Measurements from ENCODE around the gene OGFR.

OGFR gene

GRCh38 chr20:62804627-62805154 lies at the start of gene OGFR:
Gene OGFR (plus strand): TSS chr20:62804835. CDS start chr20:62804860, 25 bp downstream.
- peak; percentile 78 for DNase-seq

- DNase-seq: no peak
These were observed 49.7 kb upstream of the OGFR start for GRCh38 chr20:62754991-62755356.

GRCh38 chr20:62755817-62756724 lies 48.6 kb upstream of the OGFR start:
- no peak for DNase-seq

- DNase-seq: no peak
These were observed 46.3 kb upstream of the OGFR start for GRCh38 chr20:62758226-62758912.

GRCh38 chr20:62759981-62760431 lies 44.6 kb upstream of the OGFR start:
- DNase-seq: no peak

GRCh38 chr20:62760471-62760855 lies 44.2 kb upstream of the OGFR start:
- no peak for DNase-seq

- DNase-seq: no peak
These were observed 43.5 kb upstream of the OGFR start for GRCh38 chr20:62760856-62761758.

- no peak for DNase-seq
These were observed 42.9 kb upstream of the OGFR start for GRCh38 chr20:62761759-62762131.

- DNase-seq: no peak
These were observed 42.3 kb upstream of the OGFR start for GRCh38 chr20:62762376-62762775.

- DNase-seq: no peak
These were observed 41.8 kb upstream of the OGFR start for GRCh38 chr20:62762801-62763368.

GRCh38 chr20:62763404-62763803 lies 41.2 kb upstream of the OGFR start:
- DNase-seq: no peak

- no peak for DNase-seq
These were observed 40.3 kb upstream of the OGFR start for GRCh38 chr20:62764156-62764935.

- DNase-seq: no peak
These were observed 39.6 kb upstream of the OGFR start for GRCh38 chr20:62765021-62765420.

- DNase-seq: no peak
These were observed 39.1 kb upstream of the OGFR start for GRCh38 chr20:62765432-62766070.

- DNase-seq: no peak
These were observed 38.6 kb upstream of the OGFR start for GRCh38 chr20:62766071-62766450.

GRCh38 chr20:62766716-62767115 lies 37.9 kb upstream of the OGFR start:
- no peak for DNase-seq

GRCh38 chr20:62768234-62768546 lies 36.4 kb upstream of the OGFR start:
- no peak for DNase-seq

GRCh38 chr20:62768551-62769287 lies 35.9 kb upstream of the OGFR start:
- DNase-seq: no peak

- DNase-seq: no peak
These were observed 35.1 kb upstream of the OGFR start for GRCh38 chr20:62769346-62770071.
